HepG2 (cell line): ENCODE results near the gene ELL3.
"Not testable (repeated sequence)": the region's sequence is repeated elsewhere in the genome, so short reads cannot be mapped to it uniquely, and the experiment has no call there.

Experiments used
- ARNT ChIP-seq: fragments of 450-650 bp; IDR thresholded peaks from 2 replicates; pipeline ENCODE4 v1.6.1; 2017
- ATF1 ChIP-seq: IDR thresholded peaks from 2 replicates; pipeline ENCODE4 v1.6.1; 2016; ENCODE audit warnings: mild to moderate bottlenecking, control low read depth
- ATF7 ChIP-seq, 2 experiments: fragments of 450-650 bp in 1 of 2; sonication (generic) in 1 of 2; formaldehyde crosslinking in 1 of 2; IDR thresholded peaks; 2 replicates each; pipeline versions ENCODE4 v1.4.0 to v1.6.1; 2016 to 2020; ENCODE audit warnings: antibody characterized with exemption in 1 of 2, mild to moderate bottlenecking in 1 of 2, missing genetic modification reagents in 1 of 2
- FOXK1 ChIP-seq: sonication (generic); formaldehyde crosslinking; IDR thresholded peaks from 2 replicates; pipeline ENCODE4 v1.4.0; 2020; ENCODE audit warnings: low read depth, missing genetic modification reagents, borderline replicate concordance
- FOXO1 ChIP-seq: sonication (generic); formaldehyde crosslinking; IDR thresholded peaks from 2 replicates; pipeline ENCODE4 v1.4.0; 2020; ENCODE audit warnings: missing genetic modification reagents
- HIVEP1 ChIP-seq: sonication (generic); formaldehyde crosslinking; IDR thresholded peaks from 2 replicates; pipeline ENCODE4 v1.4.0; 2020; ENCODE audit warnings: mild to moderate bottlenecking, missing genetic modification reagents
- JUND ChIP-seq: sonication (generic); formaldehyde crosslinking; IDR thresholded peaks from 2 replicates; pipeline ENCODE4 v1.8.0; 2022; ENCODE audit warnings: mild to moderate bottlenecking, missing genetic modification reagents
- SMARCE1 ChIP-seq: fragments of 450-650 bp; IDR thresholded peaks from 2 replicates; pipeline ENCODE4 v1.6.1; 2017; ENCODE audit warnings: borderline replicate concordance
- SP140L ChIP-seq: sonication (generic); formaldehyde crosslinking; IDR thresholded peaks from 2 replicates; pipeline ENCODE4 v1.4.0; 2020; ENCODE audit warnings: missing genetic modification reagents, borderline replicate concordance
- TCF7 ChIP-seq: sonication (generic); IDR thresholded peaks from 2 replicates; pipeline ENCODE4 v1.6.1; 2016; ENCODE audit warnings: antibody characterized with exemption, low read depth
- ZBTB7B ChIP-seq: sonication (generic); formaldehyde crosslinking; IDR thresholded peaks from 2 replicates; pipeline ENCODE4 v1.4.0; 2020; ENCODE audit warnings: missing genetic modification reagents
- ZNF224 ChIP-seq: sonication (generic); formaldehyde crosslinking; IDR thresholded peaks from 2 replicates; pipeline ENCODE4 v1.5.0; 2020; ENCODE audit warnings: mild to moderate bottlenecking, missing genetic modification reagents
- TF ChIP-seq, protein P1 (sequence below): sonication (generic); formaldehyde crosslinking; IDR thresholded peaks from 2 replicates; pipeline ENCODE4 v1.5.0; 2020; ENCODE audit warnings: mild to moderate bottlenecking, missing genetic modification reagents, moderate library complexity

DNA sequence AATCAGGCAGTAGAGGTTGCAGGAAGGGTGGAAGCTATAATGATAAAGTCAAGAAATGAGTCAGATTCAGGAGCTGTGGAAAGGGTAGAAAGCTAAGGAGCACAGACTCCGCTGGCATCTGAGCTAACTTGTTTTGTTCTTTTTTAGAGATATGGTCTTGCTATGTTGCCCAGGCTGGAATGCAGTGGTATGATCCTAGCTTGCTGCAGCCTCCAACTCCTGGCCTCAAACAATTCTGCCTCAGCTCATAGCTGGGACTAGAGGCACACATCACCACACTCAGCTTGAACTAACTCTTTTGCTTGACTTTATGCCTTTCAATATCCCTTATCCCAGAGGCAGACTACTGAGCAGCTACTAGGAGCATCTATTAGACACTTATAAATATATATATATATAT lies 50.5 kb downstream of the ELL3 start:
- TF ChIP-seq SP140L (CRISPR knock-in tag); FOXO1; FOXK1; HIVEP1 (CRISPR knock-in tag); ARNT; ZBTB7B (CRISPR knock-in tag); ZNF224 (CRISPR knock-in tag); ATF7 (IDR thresholded peaks at IDR 0.05); ATF7 (CRISPR knock-in tag; IDR thresholded peaks at IDR 0.05); SMARCE1; TCF7; JUND; ATF1: not testable (repeated sequence)
- TF ChIP-seq, protein P1, sequence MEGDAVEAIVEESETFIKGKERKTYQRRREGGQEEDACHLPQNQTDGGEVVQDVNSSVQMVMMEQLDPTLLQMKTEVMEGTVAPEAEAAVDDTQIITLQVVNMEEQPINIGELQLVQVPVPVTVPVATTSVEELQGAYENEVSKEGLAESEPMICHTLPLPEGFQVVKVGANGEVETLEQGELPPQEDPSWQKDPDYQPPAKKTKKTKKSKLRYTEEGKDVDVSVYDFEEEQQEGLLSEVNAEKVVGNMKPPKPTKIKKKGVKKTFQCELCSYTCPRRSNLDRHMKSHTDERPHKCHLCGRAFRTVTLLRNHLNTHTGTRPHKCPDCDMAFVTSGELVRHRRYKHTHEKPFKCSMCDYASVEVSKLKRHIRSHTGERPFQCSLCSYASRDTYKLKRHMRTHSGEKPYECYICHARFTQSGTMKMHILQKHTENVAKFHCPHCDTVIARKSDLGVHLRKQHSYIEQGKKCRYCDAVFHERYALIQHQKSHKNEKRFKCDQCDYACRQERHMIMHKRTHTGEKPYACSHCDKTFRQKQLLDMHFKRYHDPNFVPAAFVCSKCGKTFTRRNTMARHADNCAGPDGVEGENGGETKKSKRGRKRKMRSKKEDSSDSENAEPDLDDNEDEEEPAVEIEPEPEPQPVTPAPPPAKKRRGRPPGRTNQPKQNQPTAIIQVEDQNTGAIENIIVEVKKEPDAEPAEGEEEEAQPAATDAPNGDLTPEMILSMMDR (CRISPR knock-in tag): not testable (repeated sequence)
